K562 (cell line): ENCODE results near the gene MALAT1. TPM values are rescaled to one million over a fixed set of nuclear protein-coding genes. Genes with fewer than 3 reads are reported as not detected.

Experiments
- ATAC-seq: fragments of 200-7000 bp; cut with Tn5 transposase; 3 replicates; pipeline ENCODE4 v1.9.1; 2020; ENCODE audit warnings: moderate library complexity
- BruUV-seq: library from RNA; stranded (reverse); fragments of 400-500 nt; replicated peaks from 2 replicates; lab custom pipeline; 2021; lab: Mats Ljungman, UMichigan
- CTCF ChIA-PET: fragments of 300-600 bp; formaldehyde crosslinking; extraction: SDS; loops from one replicate; lab custom pipeline; 2021; ENCODE audit warnings: low intra/inter-chr PET ratio; lab: Yijun Ruan, JAX
- POLR2A ChIA-PET: fragments of 300-600, 350-650 bp; sonication (Branson Sonifier 250); formaldehyde crosslinking; extraction: SDS; loops from one replicate; lab custom pipeline; 2021; ENCODE audit warnings: antibody characterized with exemption, inconsistent platforms; lab: Yijun Ruan, JAX
- DNase-seq, 4 experiments: peaks; one replicate each; pipeline versions ENCODE4 v3.0.0 to v3.0.0-alpha.2; 2011 to 2018; ENCODE audit warnings: low spot score in 3 of 4, mixed read lengths in 3 of 4; ENCODE audit errors: extremely low read depth in 1 of 4
- FAIRE-seq: peaks from 2 replicates; lab custom pipeline; 2011; peaks lifted over from hg19 to GRCh38; lab: Jason Lieb, UNC
- H2AFZ ChIP-seq: 2 replicates; pipeline ENCODE4 v1.6.0; 2011; ENCODE audit warnings: low read depth, low read length, control low read depth, inconsistent platforms
- H3K27ac ChIP-seq: fragments of 200-600 bp; 3 replicates; pipeline ENCODE4 v1.8.0; 2011; ENCODE audit warnings: low read depth, mild to moderate bottlenecking, control low read depth, inconsistent platforms, low read length, moderate library complexity, mixed read lengths; ENCODE audit errors: extremely low read depth
- H3K27me3 ChIP-seq, 2 experiments: fragments of 300-600 bp in 1 of 2; 2 replicates in 1 of 2; 3 replicates in 1 of 2; pipeline versions ENCODE4 v1.6.0 to v1.8.0; 2011; ENCODE audit warnings: inconsistent platforms in 2 of 2, low read length in 2 of 2, mild to moderate bottlenecking in 1 of 2, mixed read lengths in 1 of 2, moderate library complexity in 1 of 2; ENCODE audit not compliant: control insufficient read depth in 2 of 2, insufficient read depth in 2 of 2
- H3K36me3 ChIP-seq: fragments of 300-600 bp; 3 replicates; pipeline ENCODE4 v1.8.0; 2011; ENCODE audit warnings: mild to moderate bottlenecking, low read length, inconsistent platforms; ENCODE audit not compliant: control insufficient read depth, insufficient read depth
- H3K4me1 ChIP-seq, 2 experiments: fragments of 200-600 bp in 1 of 2; replicated peaks in 1 of 2; 2 replicates in 1 of 2; 3 replicates in 1 of 2; pipeline versions ENCODE4 v1.5.1 to v1.8.0; 2011; ENCODE audit warnings: inconsistent platforms in 2 of 2, low read length in 2 of 2, mild to moderate bottlenecking in 1 of 2, mixed read lengths in 1 of 2, moderate library complexity in 1 of 2; ENCODE audit not compliant: control insufficient read depth in 2 of 2, insufficient read depth in 2 of 2
- H3K4me2 ChIP-seq: 2 replicates; pipeline ENCODE4 v1.6.1; 2011; ENCODE audit warnings: low read length, control low read depth, inconsistent platforms, mixed read lengths; ENCODE audit not compliant: insufficient read depth
- H3K4me3 ChIP-seq: fragments of 200-600 bp; sonication (generic), shearing (Covaris generic); 2 replicates; pipeline ENCODE4 v1.5.1; 2016; ENCODE audit warnings: control low read depth, inconsistent platforms
- H3K79me2 ChIP-seq: fragments of 200-600 bp; 3 replicates; pipeline ENCODE4 v1.8.0; 2011; ENCODE audit warnings: low read length, inconsistent platforms; ENCODE audit not compliant: control insufficient read depth, insufficient read depth
- H3K9ac ChIP-seq, 2 experiments: 2 replicates each; pipeline versions ENCODE4 v1.6.0 to v1.6.1; 2011; ENCODE audit warnings: low read depth in 2 of 2, low read length in 2 of 2, control low read depth in 1 of 2, inconsistent platforms in 1 of 2, mild to moderate bottlenecking in 1 of 2, mixed read lengths in 1 of 2; ENCODE audit not compliant: insufficient read depth in 1 of 2
- H3K9me1 ChIP-seq: one replicate; pipeline ENCODE4 v1.6.0; 2011; ENCODE audit warnings: inconsistent platforms, mild to moderate bottlenecking, low read length, moderate library complexity; ENCODE audit not compliant: control insufficient read depth, insufficient read depth
- H3K9me3 ChIP-seq: replicated peaks from 2 replicates; pipeline ENCODE4 v1.5.1; 2011; ENCODE audit warnings: low read depth, low read length, inconsistent platforms; ENCODE audit not compliant: control insufficient read depth, insufficient read depth
- H4K20me1 ChIP-seq: replicated peaks from 2 replicates; pipeline ENCODE4 v1.6.1; 2011; ENCODE audit warnings: low read length, inconsistent platforms, mixed read lengths; ENCODE audit not compliant: control insufficient read depth, insufficient read depth
- CGGBP1 ChIP-seq: fragments of 250-450 bp; sonication (Bioruptor Pico); IDR thresholded peaks from 2 replicates; pipeline ENCODE4 v1.9.0; 2021; ENCODE audit warnings: mild to moderate bottlenecking
- CHD2 ChIP-seq: IDR thresholded peaks from 2 replicates; pipeline ENCODE4 v1.6.1; 2011; ENCODE audit warnings: low read depth, low read length
- ELF2 ChIP-seq: fragments of 250-450 bp; sonication (Bioruptor Pico); IDR thresholded peaks from 2 replicates; pipeline ENCODE4 v1.5.0; 2021; ENCODE audit warnings: mild to moderate bottlenecking
- EWSR1 ChIP-seq: fragments of 450-650 bp; IDR thresholded peaks from 2 replicates; pipeline ENCODE4 v1.6.1; 2018; ENCODE audit warnings: borderline replicate concordance, mild to moderate bottlenecking, low read depth, moderate library complexity; ENCODE audit not compliant: partially characterized antibody
- GTF2E2 ChIP-seq: fragments of 200-800 bp; sonication (Bioruptor generic); IDR thresholded peaks from 2 replicates; pipeline ENCODE4 v1.6.1; 2016; ENCODE audit warnings: missing genetic modification characterization, missing compliant biosample characterization
- HDAC3 ChIP-seq: fragments of 450-650 bp; IDR thresholded peaks from 2 replicates; pipeline ENCODE4 v1.6.1; 2018; ENCODE audit warnings: borderline replicate concordance, mild to moderate bottlenecking, moderate library complexity; ENCODE audit not compliant: partially characterized antibody
- HNRNPH1 ChIP-seq: fragments of 200-400 bp; formaldehyde crosslinking; optimal IDR thresholded peaks from 2 replicates; pipeline ENCODE3; 2017; ENCODE audit warnings: low read depth, mild to moderate bottlenecking, low read length, moderate library complexity
- HNRNPL ChIP-seq: fragments of 200-400 bp; formaldehyde crosslinking; IDR thresholded peaks from 2 replicates; pipeline ENCODE4 v1.6.1; 2017; ENCODE audit warnings: low read depth, mild to moderate bottlenecking, low read length
- HOXB6 ChIP-seq: fragments of 250-450 bp; sonication (Bioruptor Pico); IDR thresholded peaks from 2 replicates; pipeline ENCODE4 v1.5.1; 2022; ENCODE audit warnings: mild to moderate bottlenecking, borderline replicate concordance
- NFATC3 ChIP-seq: fragments of 450-650 bp; IDR thresholded peaks from 2 replicates; pipeline ENCODE4 v1.6.1; 2017; ENCODE audit warnings: mild to moderate bottlenecking
- NONO ChIP-seq, 2 experiments: fragments of 200-400 bp in 1 of 2; fragments of 450-650 bp in 1 of 2; formaldehyde crosslinking in 1 of 2; IDR thresholded peaks; 2 replicates each; pipeline ENCODE4 v1.6.1; 2017; ENCODE audit warnings: low read depth in 2 of 2, mild to moderate bottlenecking in 2 of 2, moderate library complexity in 2 of 2, low read length in 1 of 2
- TEAD1 ChIP-seq, 2 experiments: fragments of 450-650 bp in 1 of 2; sonication (generic) in 1 of 2; formaldehyde crosslinking; IDR thresholded peaks; 2 replicates each; pipeline versions ENCODE4 v1.4.0 to v1.8.0; 2020 to 2022; ENCODE audit warnings: mild to moderate bottlenecking in 2 of 2, missing genetic modification reagents in 1 of 2
- ZNF184 ChIP-seq: sonication (generic); formaldehyde crosslinking; IDR thresholded peaks from 2 replicates; pipeline ENCODE4 v1.5.0; 2020; ENCODE audit warnings: missing genetic modification reagents
- ZNF518B ChIP-seq: fragments of 250-450 bp; sonication (Bioruptor Pico); IDR thresholded peaks from 2 replicates; pipeline ENCODE4 v1.5.0; 2021; ENCODE audit warnings: mild to moderate bottlenecking, moderate library complexity
- in situ Hi-C: fragments of 300-500 bp; cut with MboI; formaldehyde crosslinking; loops from 4 replicates; pipeline ENCODE4 v1.15.0; 2018; ENCODE audit warnings: inconsistent platforms, mixed read lengths
- intact Hi-C: fragments of 100-400 bp; cut with micrococcal nuclease; formaldehyde crosslinking; loops from 2 replicates; pipeline ENCODE4 v1.14.2; 2022
- polyA plus RNA-seq, 8 experiments: library from polyadenylated mRNA; depleted of rRNA in 4 of 8; stranded (reverse) in 5 of 8; unstranded in 3 of 8; fragments of >200 nt; fragmentation: Nextera tagmentation in 2 of 8; fragmentation: Illumina TruSeq in 1 of 8; extraction: Ambion mirVana in 2 of 8; extraction: Trizol in 1 of 8; gene quantifications; 2 replicates each; pipeline versions ENCODE4 v1.2.1 to v1.2.3, GENCODE V29; 2011 to 2014; ENCODE audit warnings: inconsistent platforms in 1 of 8, missing spikeins in 1 of 8
- total RNA-seq, 7 experiments: library from RNA; depleted of rRNA in 6 of 7; stranded (reverse); fragments of >200 nt in 6 of 7; fragmentation: Illumina TruSeq in 2 of 7; extraction: Trizol in 2 of 7; gene quantifications; 2 replicates each; pipeline versions ENCODE4 v1.2.1 to v1.2.3, GENCODE V29; 2011 to 2021; ENCODE audit warnings: low replicate concordance in 1 of 7
- TF ChIP-seq, protein P1 (sequence below): fragments of 250-450 bp; sonication (Bioruptor Pico); IDR thresholded peaks from 2 replicates; pipeline ENCODE4 v1.5.0; 2020; ENCODE audit warnings: mild to moderate bottlenecking, borderline replicate concordance

MALAT1 gene
- total and polyA plus RNA-seq, 9 of the 15 experiments (the other 6 are each of a cell fraction or from before 2014, with no cell fraction given) = 363 to 8,715 (median 2,351) TPM

- TF ChIP-seq HDAC3 (peak; percentile 38), HOXB6 (CRISPR knock-in tag) (peak; percentile 8), CHD2 (peak; percentile 32; the same call in 1 of the 2 replicates), CGGBP1 (peak; percentile 3; the same call in 1 of the 2 replicates)
- TF ChIP-seq, protein P1, sequence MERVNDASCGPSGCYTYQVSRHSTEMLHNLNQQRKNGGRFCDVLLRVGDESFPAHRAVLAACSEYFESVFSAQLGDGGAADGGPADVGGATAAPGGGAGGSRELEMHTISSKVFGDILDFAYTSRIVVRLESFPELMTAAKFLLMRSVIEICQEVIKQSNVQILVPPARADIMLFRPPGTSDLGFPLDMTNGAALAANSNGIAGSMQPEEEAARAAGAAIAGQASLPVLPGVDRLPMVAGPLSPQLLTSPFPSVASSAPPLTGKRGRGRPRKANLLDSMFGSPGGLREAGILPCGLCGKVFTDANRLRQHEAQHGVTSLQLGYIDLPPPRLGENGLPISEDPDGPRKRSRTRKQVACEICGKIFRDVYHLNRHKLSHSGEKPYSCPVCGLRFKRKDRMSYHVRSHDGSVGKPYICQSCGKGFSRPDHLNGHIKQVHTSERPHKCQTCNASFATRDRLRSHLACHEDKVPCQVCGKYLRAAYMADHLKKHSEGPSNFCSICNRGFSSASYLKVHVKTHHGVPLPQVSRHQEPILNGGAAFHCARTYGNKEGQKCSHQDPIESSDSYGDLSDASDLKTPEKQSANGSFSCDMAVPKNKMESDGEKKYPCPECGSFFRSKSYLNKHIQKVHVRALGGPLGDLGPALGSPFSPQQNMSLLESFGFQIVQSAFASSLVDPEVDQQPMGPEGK (CRISPR knock-in tag) = peak; percentile 87; the same call in 1 of the 2 replicates
Measured at GRCh38 chr11:65501472-65502273, 2.8 kb downstream of the MALAT1 start (continued).

DNA sequence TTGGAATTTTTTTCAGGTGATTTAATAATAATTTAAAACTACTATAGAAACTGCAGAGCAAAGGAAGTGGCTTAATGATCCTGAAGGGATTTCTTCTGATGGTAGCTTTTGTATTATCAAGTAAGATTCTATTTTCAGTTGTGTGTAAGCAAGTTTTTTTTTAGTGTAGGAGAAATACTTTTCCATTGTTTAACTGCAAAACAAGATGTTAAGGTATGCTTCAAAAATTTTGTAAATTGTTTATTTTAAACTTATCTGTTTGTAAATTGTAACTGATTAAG, 3.4 kb downstream of the MALAT1 start:
- ATAC-seq = no peak
- TF ChIP-seq HNRNPL = peak; percentile 96
- TF ChIP-seq EWSR1 = no peak
- TF ChIP-seq HNRNPH1 = peak; percentile 68
- TF ChIP-seq TEAD1 (CRISPR knock-in tag; IDR thresholded peaks at IDR 0.05) = peak in 1 of 2 experiments; percentile 1; a peak in 1 of 4 replicates
- TF ChIP-seq NONO (IDR thresholded peaks at IDR 0.05; ENCODE audit: low read depth in 2 of 2, low read length in 1 of 2) = 0 out of 4 replicates have a peak, but pooled peaks of 1 of the 2 experiments have one; percentile 45
- TF ChIP-seq GTF2E2 (tag) = peak; percentile 78; the same call in 1 of the 2 replicates
- no peak for TF ChIP-seq ZNF518B (CRISPR knock-in tag)
- no peak for TF ChIP-seq ZNF184 (CRISPR knock-in tag)
- no peak for TF ChIP-seq NFATC3
- 0 out of 2 replicates have a peak, but pooled peaks have one; percentile 9 for TF ChIP-seq ELF2 (CRISPR knock-in tag)

More for the DNA sequence above, 3.4 kb downstream of the MALAT1 start:
- Histone ChIP-seq H3K79me2 (peaks cover 96% of the 10 kb centered on the region), H4K20me1 (peaks cover 70% of the 10 kb centered on the region), H3K4me3 (peak overlapping the region; percentile 84), H3K27ac (peak overlapping the region; percentile 99), H3K9me1 (peaks cover 5% of the 10 kb centered on the region), H3K9ac (peak overlapping the region in 1 of 2 experiments; percentile 100; a peak in 3 of 4 replicates), H3K36me3 (peaks cover 75% of the 10 kb centered on the region), H3K27me3 (no peaks in the 10 kb centered on the region), H3K4me2 (peak overlapping the region; percentile 94), H3K4me1 (peaks cover 2 to 5% of the 10 kb centered on the region in 2 experiments; a peak in 2 of 5 replicates), H3K9me3 (no peaks in the 10 kb centered on the region), H2AFZ (no peak overlapping the region)
- in situ Hi-C loops (no loop called here), intact Hi-C loops (no loop called here)
- no peak for FAIRE-seq
- no TSS peak for BruUV-seq
- DNase-seq = no peak
- ChIA-PET CTCF (no interaction called here), POLR2A (interaction anchor here (0.6 to 27.6 kb wide), 41 partner anchors 7 to 1311 kb away, joined by 3 to 2118 read pairs (median 5); partner anchors contain the start of genes DPF2, FRMD8, NEAT1 and PCNX3)
